Keratinocyte (primary cell): ENCODE data around the gene ATAD1. TPM values are rescaled to one million over a fixed set of nuclear protein-coding genes. Genes with fewer than 3 reads are reported as not detected.

ENCODE experiments used
- DNase-seq: peaks from one replicate; pipeline ENCODE4 v3.0.0-alpha.2; 2011; ENCODE audit warnings: low read depth, missing footprints, low spot score
- FAIRE-seq: peaks from 2 replicates; lab custom pipeline; 2011; peaks lifted over from hg19 to GRCh38; lab: Jason Lieb, UNC
- H2AFZ ChIP-seq: 2 replicates; pipeline ENCODE4 v1.6.0; 2012; ENCODE audit warnings: low read length, control low read depth, inconsistent platforms; ENCODE audit not compliant: control insufficient read depth
- H3K27ac ChIP-seq: 2 replicates; pipeline ENCODE4 v1.5.1; 2011; ENCODE audit warnings: low read length; ENCODE audit not compliant: control insufficient read depth, insufficient read depth
- H3K27me3 ChIP-seq: 3 replicates; pipeline ENCODE4 v1.6.0; 2011; ENCODE audit warnings: low read length; ENCODE audit not compliant: control insufficient read depth, insufficient read depth; ENCODE audit errors: extremely low read depth
- H3K36me3 ChIP-seq, 2 experiments: 2 replicates in 1 of 2; 3 replicates in 1 of 2; pipeline ENCODE4 v1.5.1; 2011; ENCODE audit warnings: low read length in 2 of 2, mild to moderate bottlenecking in 1 of 2; ENCODE audit not compliant: control insufficient read depth in 2 of 2, insufficient read depth in 2 of 2; ENCODE audit errors: extremely low read depth in 1 of 2
- H3K4me1 ChIP-seq: 3 replicates; pipeline ENCODE4 v1.5.1; 2011; ENCODE audit warnings: low read length; ENCODE audit not compliant: control insufficient read depth, insufficient read depth; ENCODE audit errors: extremely low read depth
- H3K4me2 ChIP-seq: 3 replicates; pipeline ENCODE4 v1.6.0; 2011; ENCODE audit warnings: low read depth, low read length; ENCODE audit not compliant: control insufficient read depth, insufficient read depth; ENCODE audit errors: extremely low read depth
- H3K4me3 ChIP-seq, 3 experiments: fragments of 200-600 bp in 1 of 3; sonication (generic) in 1 of 3; 2 replicates in 2 of 3; 3 replicates in 1 of 3; pipeline ENCODE4 v1.5.1; 2011 to 2016; ENCODE audit warnings: low read length in 3 of 3, mild to moderate bottlenecking in 3 of 3, control low read depth in 2 of 3, inconsistent platforms in 1 of 3, low read depth in 1 of 3, mixed read lengths in 1 of 3, mixed run types in 1 of 3, moderate library complexity in 1 of 3; ENCODE audit not compliant: control insufficient read depth in 2 of 3, insufficient read depth in 2 of 3; ENCODE audit errors: extremely low read depth in 1 of 3
- H3K79me2 ChIP-seq: 2 replicates; pipeline ENCODE4 v1.6.0; 2012; ENCODE audit warnings: low read length; ENCODE audit not compliant: control insufficient read depth, insufficient read depth
- H3K9ac ChIP-seq: 3 replicates; pipeline ENCODE4 v1.6.0; 2011; ENCODE audit warnings: low read length; ENCODE audit not compliant: control insufficient read depth, insufficient read depth; ENCODE audit errors: extremely low read depth
- H3K9me1 ChIP-seq: 3 replicates; pipeline ENCODE4 v1.6.0; 2011; ENCODE audit warnings: low read length; ENCODE audit not compliant: control insufficient read depth, insufficient read depth; ENCODE audit errors: extremely low read depth
- H3K9me3 ChIP-seq: 2 replicates; pipeline ENCODE4 v1.5.1; 2012; ENCODE audit warnings: low read depth, low read length; ENCODE audit not compliant: control insufficient read depth
- H4K20me1 ChIP-seq: 3 replicates; pipeline ENCODE4 v1.6.0; 2011; ENCODE audit warnings: low read length; ENCODE audit not compliant: control insufficient read depth, insufficient read depth; ENCODE audit errors: extremely low read depth
- EZH2 ChIP-seq: IDR thresholded peaks from one replicate; pipeline ENCODE4 v1.6.1; 2012; ENCODE audit warnings: inconsistent platforms, mild to moderate bottlenecking, low read length, moderate library complexity
- dilution Hi-C: fragments of 300-500 bp; cut with MboI; formaldehyde crosslinking; loops from one replicate; pipeline ENCODE4 v1.7.0; 2020; ENCODE audit warnings: low sequenced_read_pairs; ENCODE audit not compliant: extremely low pct_ligation_motif_present
- polyA plus RNA-seq, 5 experiments: library from polyadenylated mRNA; depleted of rRNA in 3 of 5; stranded (reverse) in 3 of 5; stranded (forward) in 1 of 5; unstranded in 1 of 5; fragments of >200 nt; gene quantifications; 1 replicate in 1 of 5; 2 replicates in 3 of 5; 3 replicates in 1 of 5; pipeline versions ENCODE4 v1.2.1 to v1.2.3, GENCODE V29; 2011 to 2012; ENCODE audit warnings: missing spikeins in 2 of 5, low read depth in 1 of 5, low replicate concordance in 1 of 5
- TF ChIP-seq, protein P1 (sequence below), 3 experiments: IDR thresholded peaks in 1 of 3; conservative IDR thresholded peaks in 1 of 3; optimal IDR thresholded peaks in 1 of 3; 2 replicates in 2 of 3; 3 replicates in 1 of 3; pipeline versions ENCODE3 to v1.5.1; 2011; ENCODE audit warnings: low read length in 3 of 3, mild to moderate bottlenecking in 3 of 3, moderate library complexity in 2 of 3, control low read depth in 1 of 3, inconsistent platforms in 1 of 3; ENCODE audit not compliant: insufficient read depth in 2 of 3; ENCODE audit errors: extremely low read depth in 1 of 3

ATAD1 gene
- polyA plus RNA-seq, 1 donor (not counting 4 experiments of a cell fraction or from before 2014, with no cell fraction given) = 51.0 TPM

DNA sequence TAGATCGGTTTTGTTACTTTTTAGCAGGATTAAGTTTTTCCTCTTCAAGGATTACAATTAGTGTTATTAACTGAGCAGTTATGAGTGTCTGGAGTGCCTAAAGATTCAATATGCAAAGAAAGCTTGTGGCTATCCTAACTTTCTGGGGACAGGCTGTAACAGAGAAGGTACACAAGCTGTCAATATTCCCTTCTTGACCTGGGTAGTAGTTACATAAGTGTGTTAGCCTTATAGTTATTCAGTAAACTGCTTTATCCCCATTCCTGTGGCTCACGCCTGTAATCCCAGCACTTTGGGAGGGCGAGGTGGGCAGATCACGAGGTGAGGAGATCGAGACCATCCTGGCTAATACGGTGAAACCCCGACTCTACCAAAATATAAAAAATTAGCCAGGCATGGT lies 31.6 kb downstream of the ATAD1 start:
- peaks cover 5 to 17% of the 10 kb centered on the region in 2 experiments for H3K36me3 ChIP-seq
- DNase-seq (no peak), FAIRE-seq (no peak)
- TF ChIP-seq EZH2 = no peak
- TF ChIP-seq, protein P1, sequence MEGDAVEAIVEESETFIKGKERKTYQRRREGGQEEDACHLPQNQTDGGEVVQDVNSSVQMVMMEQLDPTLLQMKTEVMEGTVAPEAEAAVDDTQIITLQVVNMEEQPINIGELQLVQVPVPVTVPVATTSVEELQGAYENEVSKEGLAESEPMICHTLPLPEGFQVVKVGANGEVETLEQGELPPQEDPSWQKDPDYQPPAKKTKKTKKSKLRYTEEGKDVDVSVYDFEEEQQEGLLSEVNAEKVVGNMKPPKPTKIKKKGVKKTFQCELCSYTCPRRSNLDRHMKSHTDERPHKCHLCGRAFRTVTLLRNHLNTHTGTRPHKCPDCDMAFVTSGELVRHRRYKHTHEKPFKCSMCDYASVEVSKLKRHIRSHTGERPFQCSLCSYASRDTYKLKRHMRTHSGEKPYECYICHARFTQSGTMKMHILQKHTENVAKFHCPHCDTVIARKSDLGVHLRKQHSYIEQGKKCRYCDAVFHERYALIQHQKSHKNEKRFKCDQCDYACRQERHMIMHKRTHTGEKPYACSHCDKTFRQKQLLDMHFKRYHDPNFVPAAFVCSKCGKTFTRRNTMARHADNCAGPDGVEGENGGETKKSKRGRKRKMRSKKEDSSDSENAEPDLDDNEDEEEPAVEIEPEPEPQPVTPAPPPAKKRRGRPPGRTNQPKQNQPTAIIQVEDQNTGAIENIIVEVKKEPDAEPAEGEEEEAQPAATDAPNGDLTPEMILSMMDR (optimal IDR thresholded peaks at IDR 0.05 in 1 of 3, IDR thresholded peaks at IDR 0.05 in 1 of 3, conservative IDR thresholded peaks at IDR 0.05 in 1 of 3; ENCODE audit: extremely low read depth in 1 of 3, insufficient read depth in 2 of 3, low read length in 3 of 3) = no peak
- H3K4me3 ChIP-seq = no peak overlapping the region
- no peak overlapping the region for H3K27ac ChIP-seq
- H3K9me1 ChIP-seq = no peaks in the 10 kb centered on the region
- no peak overlapping the region for H2AFZ ChIP-seq
- H3K9ac ChIP-seq = no peak overlapping the region
- H3K27me3 ChIP-seq = no peaks in the 10 kb centered on the region
- H3K9me3 ChIP-seq = no peaks in the 10 kb centered on the region
- no peak overlapping the region for H3K4me2 ChIP-seq
- H3K4me1 ChIP-seq = no peaks in the 10 kb centered on the region
- no peaks in the 10 kb centered on the region for H4K20me1 ChIP-seq
- dilution Hi-C loops = no loop called here
- no peaks in the 10 kb centered on the region for H3K79me2 ChIP-seq

DNA sequence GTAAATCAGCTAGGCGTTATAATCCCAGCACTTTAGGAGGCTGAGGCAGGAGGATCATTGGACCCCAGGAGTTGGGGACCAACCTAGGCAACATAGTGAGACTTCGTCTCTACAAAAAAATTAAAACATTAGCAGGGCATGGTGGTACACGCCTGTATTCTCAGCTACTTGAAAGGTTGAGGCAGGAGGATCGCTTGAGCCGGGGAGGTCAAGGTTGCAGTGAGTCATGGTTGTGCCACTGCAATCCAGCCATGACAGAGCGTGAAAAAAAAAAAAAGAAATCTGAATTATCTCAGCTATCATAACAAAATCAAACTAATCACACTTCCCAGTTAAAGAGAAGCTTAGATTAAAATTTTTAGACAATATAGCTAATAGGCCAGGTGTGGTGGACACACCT lies 35.3 kb downstream of the ATAD1 start:
- Histone ChIP-seq H3K9ac (no peak overlapping the region), H3K4me3 (no peak overlapping the region), H2AFZ (no peak overlapping the region), H3K79me2 (peaks cover 10% of the 10 kb centered on the region), H3K9me3 (no peaks in the 10 kb centered on the region), H3K9me1 (no peaks in the 10 kb centered on the region), H3K36me3 (peaks cover 6 to 16% of the 10 kb centered on the region in 2 experiments), H3K27me3 (no peaks in the 10 kb centered on the region), H3K4me1 (no peaks in the 10 kb centered on the region), H4K20me1 (no peaks in the 10 kb centered on the region), H3K27ac (no peak overlapping the region), H3K4me2 (no peak overlapping the region)
- no peak for FAIRE-seq
- dilution Hi-C loops = no loop called here
- TF ChIP-seq, protein P1 (optimal IDR thresholded peaks at IDR 0.05 in 1 of 3, IDR thresholded peaks at IDR 0.05 in 1 of 3, conservative IDR thresholded peaks at IDR 0.05 in 1 of 3; ENCODE audit: extremely low read depth in 1 of 3, insufficient read depth in 2 of 3, low read length in 3 of 3) = no peak
- TF ChIP-seq EZH2 = no peak
- no peak for DNase-seq
